Testis (tissue), 3 donors: ENCODE results near the gene ANGPT4. TPM values are rescaled to one million over a fixed set of nuclear protein-coding genes. Genes with fewer than 3 reads are reported as not detected.

Experiments
- DNase-seq: peaks from one replicate; pipeline ENCODE4 v3.0.0-alpha.2; 2019
- H3K27ac ChIP-seq, 2 donors: fragments of 200-600 bp; sonication (generic); one replicate each; pipeline ENCODE4 v1.5.1; 2019
- H3K27me3 ChIP-seq: fragments of 200-600 bp; sonication (generic); one replicate; pipeline ENCODE4 v1.5.1; 2019
- H3K36me3 ChIP-seq: fragments of 200-600 bp; sonication (generic); one replicate; pipeline ENCODE4 v1.5.1; 2017; ENCODE audit warnings: low read depth; ENCODE audit errors: missing control alignments
- H3K4me1 ChIP-seq: fragments of 200-600 bp; sonication (generic); one replicate; pipeline ENCODE4 v1.5.1; 2019
- H3K4me3 ChIP-seq, 2 donors: fragments of 200-600 bp; sonication (generic); one replicate each; pipeline ENCODE4 v1.5.1; 2017 to 2019
- H3K9me3 ChIP-seq: fragments of 200-600 bp; sonication (generic); one replicate; pipeline ENCODE4 v1.5.1; 2017
- CTCF ChIP-seq, 3 experiments: fragments of 450-650 bp in 2 of 3; fragments of 200-600 bp in 1 of 3; sonication (generic) in 1 of 3; IDR thresholded peaks; one replicate each; pipeline ENCODE4 v1.5.1; 2016 to 2019; ENCODE audit warnings: antibody characterized with exemption in 3 of 3, mild to moderate bottlenecking in 2 of 3, moderate library complexity in 1 of 3
- POLR2A ChIP-seq: fragments of 450-650 bp; IDR thresholded peaks from one replicate; pipeline ENCODE4 v1.6.1; 2017; ENCODE audit warnings: antibody characterized with exemption, mild to moderate bottlenecking, moderate library complexity
- WGBS, 2 donors: methylation state at CpG; one replicate each; pipeline ENCODE4 v1.1.5; 2018; 5-methylcytosine and 5-hydroxymethylcytosine counted together
- intact Hi-C: fragments of 100-400 bp; cut with DNase I; formaldehyde crosslinking; loops from one replicate; pipeline ENCODE4 v1.15.1; 2023; ENCODE audit warnings: low total_unique reads
- polyA plus RNA-seq: library from polyadenylated mRNA; stranded (reverse); fragments of 350-450 nt; fragmentation: Illumina TruSeq; extraction: RNeasy Lipid Tissue Mini Kit (QIAGEN cat#74804); gene quantifications from one replicate; pipeline ENCODE4 v1.2.3, GENCODE V29; 2014; ENCODE audit warnings: low read depth, low replicate concordance; ENCODE audit not compliant: insufficient read depth
- total RNA-seq, 2 donors: library from RNA; depleted of rRNA; stranded (reverse); fragments of >200 nt; gene quantifications; one replicate each; pipeline ENCODE4 v1.2.3, GENCODE V29; 2016

Gene ANGPT4
- total and polyA plus RNA-seq, 3 donors from 2014 or later: 0.56 to 1.2 (median 0.79) TPM

GRCh38 chr20:848193-848592 is 67.9 kb downstream of the ANGPT4 start:
- Histone ChIP-seq H3K4me1 (no peaks in the 10 kb centered on the region), H3K27ac (no peak overlapping the region), H3K27me3 (no peaks in the 10 kb centered on the region), H3K36me3 (no peaks in the 10 kb centered on the region), H3K4me3 (no peak overlapping the region), H3K9me3 (no peaks in the 10 kb centered on the region)
- no peak for DNase-seq
- TF ChIP-seq POLR2A (no peak), CTCF (IDR thresholded peaks at IDR 0.05) (no peak)
- intact Hi-C loops: no loop called here
- 88 to 93% methylated on average over 3 to 5 of the region's 5 CpGs for WGBS, 2 donors

GRCh38 chr20:846894-847278 is 69.2 kb downstream of the ANGPT4 start:
- Histone ChIP-seq H3K27me3 (no peaks in the 10 kb centered on the region), H3K36me3 (no peaks in the 10 kb centered on the region), H3K4me1 (no peaks in the 10 kb centered on the region), H3K9me3 (no peaks in the 10 kb centered on the region), H3K4me3 (no peak overlapping the region), H3K27ac (no peak overlapping the region)
- no peak for DNase-seq
- WGBS, 2 donors: 91 to 92% methylated on average over 7 of the region's 7 CpGs
- intact Hi-C loops: no loop called here
- TF ChIP-seq POLR2A (no peak), CTCF (IDR thresholded peaks at IDR 0.05) (no peak)

- intact Hi-C loops: no loop called here
- no peaks in the 10 kb centered on the region for H3K27me3 ChIP-seq
- WGBS, 2 donors: 69 to 77% methylated on average over 10 to 11 of the region's 11 CpGs
- DNase-seq: no peak
- H3K4me3 ChIP-seq: no peak overlapping the region
- no peaks in the 10 kb centered on the region for H3K4me1 ChIP-seq
- no peak overlapping the region for H3K27ac ChIP-seq
- no peaks in the 10 kb centered on the region for H3K9me3 ChIP-seq
- H3K36me3 ChIP-seq: no peaks in the 10 kb centered on the region
- TF ChIP-seq CTCF (IDR thresholded peaks at IDR 0.05) (no peak), POLR2A (no peak)
Observed at GRCh38 chr20:845941-846893, 69.9 kb downstream of the ANGPT4 start.

GRCh38 chr20:845226-845868 is 70.8 kb downstream of the ANGPT4 start:
- Histone ChIP-seq H3K36me3 (no peaks in the 10 kb centered on the region), H3K4me1 (no peaks in the 10 kb centered on the region), H3K27ac (no peak overlapping the region), H3K27me3 (no peaks in the 10 kb centered on the region), H3K9me3 (no peaks in the 10 kb centered on the region), H3K4me3 (peak overlapping the region; percentile 29 to 53)
- 64 to 72% methylated on average over 6 to 50 of the region's 50 CpGs for WGBS, 2 donors
- TF ChIP-seq POLR2A (no peak), CTCF (IDR thresholded peaks at IDR 0.05) (no peak)
- intact Hi-C loops: no loop called here
- DNase-seq: no peak
